ENCODE measurements around the gene ALDOB.

The ALDOB gene

GRCh38 chr9:101478444-101478843 is 42.9 kb upstream of the ALDOB start:
- H3K27ac ChIP-seq: peak overlapping the region; percentile 57
- POLR2A ChIA-PET (ENCODE audit: low non-redundant PET): no interaction called here
- DNase-seq (ENCODE audit: low spot score): no peak
- CTCF ChIA-PET: interaction anchor here (0.6 to 2.2 kb wide), 2 partner anchors 52 to 111 kb away, joined by 3 to 9 read pairs; no protein-coding TSS in a partner anchor
- TF ChIP-seq CTCF (conservative IDR thresholded peaks at IDR 0.05; ENCODE audit: low read depth): no peak

- no peak for TF ChIP-seq CTCF (conservative IDR thresholded peaks at IDR 0.05; ENCODE audit: low read depth)
- CTCF ChIA-PET: interaction anchor here (0.7 to 2.2 kb wide), 2 partner anchors 19 to 52 kb away, joined by 3 to 9 read pairs; no protein-coding TSS in a partner anchor
- POLR2A ChIA-PET (ENCODE audit: low non-redundant PET): interaction anchor here (0.5 kb wide), 1 partner anchor 941 kb away, joined by 4 read pairs; no protein-coding TSS in a partner anchor
- no peak overlapping the region for H3K27ac ChIP-seq
- DNase-seq (ENCODE audit: low spot score): no peak
Observed at GRCh38 chr9:101477736-101478135, 42.2 kb upstream of the ALDOB start.

- ChIA-PET CTCF (interaction anchor here (2.2 kb wide), 1 partner anchor 53 kb away, joined by 9 read pairs; no protein-coding TSS in a partner anchor), POLR2A (ENCODE audit: low non-redundant PET) (interaction anchor here (0.5 kb wide), 1 partner anchor 941 kb away, joined by 4 read pairs; no protein-coding TSS in a partner anchor)
- DNase-seq (ENCODE audit: low spot score): no peak
- H3K27ac ChIP-seq: no peak overlapping the region
- no peak for TF ChIP-seq CTCF (conservative IDR thresholded peaks at IDR 0.05; ENCODE audit: low read depth)
Observed at GRCh38 chr9:101477214-101477613, 41.6 kb upstream of the ALDOB start.

GRCh38 chr9:101476576-101477208 is 41.1 kb upstream of the ALDOB start:
- TF ChIP-seq CTCF (conservative IDR thresholded peaks at IDR 0.05; ENCODE audit: low read depth): no peak
- DNase-seq (ENCODE audit: low spot score): no peak
- CTCF ChIA-PET: interaction anchor here (0.7 to 2.2 kb wide), 2 partner anchors 53 to 114 kb away, joined by 3 to 9 read pairs; no protein-coding TSS in a partner anchor
- no peak overlapping the region for H3K27ac ChIP-seq
- POLR2A ChIA-PET (ENCODE audit: low non-redundant PET): no interaction called here

GRCh38 chr9:101472891-101473290 is 37.3 kb upstream of the ALDOB start:
- POLR2A ChIA-PET (ENCODE audit: low non-redundant PET): no interaction called here
- DNase-seq (ENCODE audit: low spot score): no peak
- no peak for TF ChIP-seq CTCF (conservative IDR thresholded peaks at IDR 0.05; ENCODE audit: low read depth)
- H3K27ac ChIP-seq: no peak overlapping the region
- CTCF ChIA-PET: no interaction called here

GRCh38 chr9:101470929-101471328 is 35.4 kb upstream of the ALDOB start:
- ChIA-PET POLR2A (ENCODE audit: low non-redundant PET) (no interaction called here), CTCF (interaction anchor here (0.6 to 1.7 kb wide), 2 partner anchors 12 to 737 kb away, joined by 4 to 9 read pairs; no protein-coding TSS in a partner anchor)

More at GRCh38 chr9:101470929-101471328, 35.4 kb upstream of the ALDOB start:
- no peak for DNase-seq (ENCODE audit: low spot score)
- no peak overlapping the region for H3K27ac ChIP-seq
- TF ChIP-seq CTCF (conservative IDR thresholded peaks at IDR 0.05; ENCODE audit: low read depth): no peak
